ENCODE measurements around the gene CFLAR. TPM values are rescaled to one million over a fixed set of nuclear protein-coding genes. Genes with fewer than 3 reads are reported as not detected.
A peak's percentile ranks its signal among the peaks of the same experiment; 100 is the strongest.

The CFLAR gene
- total RNA-seq, 4 donors from 2014 or later: 158 to 284 (median 220) TPM

- 63 to 81% methylated on average over 1 of the region's 1 CpG for WGBS, 2 donors
Measured at GRCh38 chr2:201073071-201073470, 42.9 kb upstream of the CFLAR start.

GRCh38 chr2:201074996-201075395 lies 41.0 kb upstream of the CFLAR start:
- H3K36me3 ChIP-seq: peaks cover 0 to 13% (median 0%) of the 10 kb centered on the region in 3 donors
- peaks cover 5 to 50% (median 18%) of the 10 kb centered on the region in 4 donors for H3K4me1 ChIP-seq
- 82 to 84% methylated on average over 7 of the region's 7 CpGs for WGBS, 2 donors
- H3K9me3 ChIP-seq: no peaks in the 10 kb centered on the region
- no peak for DNase-seq (ENCODE audit: low spot score in 2 of 2)
- no peak overlapping the region for H3K27ac ChIP-seq
- no peak overlapping the region for H3K4me3 ChIP-seq
- H3K27me3 ChIP-seq: no peaks in the 10 kb centered on the region
- TF ChIP-seq POLR2A (IDR thresholded peaks at IDR 0.05): no peak
- TF ChIP-seq CTCF (IDR thresholded peaks at IDR 0.05): no peak
- no peak for TF ChIP-seq EP300 (IDR thresholded peaks at IDR 0.05)

More at GRCh38 chr2:201073071-201073470, 42.9 kb upstream of the CFLAR start:
- Histone ChIP-seq H3K4me3 (no peak overlapping the region), H3K9me3 (no peaks in the 10 kb centered on the region), H3K36me3 (no peaks in the 10 kb centered on the region), H3K27ac (no peak overlapping the region), H3K27me3 (no peaks in the 10 kb centered on the region), H3K4me1 (peaks cover 5 to 69% (median 27%) of the 10 kb centered on the region in 4 donors)
- TF ChIP-seq EP300 (IDR thresholded peaks at IDR 0.05): no peak
- no peak for TF ChIP-seq POLR2A (IDR thresholded peaks at IDR 0.05)
- TF ChIP-seq CTCF (IDR thresholded peaks at IDR 0.05): no peak
- no peak for DNase-seq (ENCODE audit: low spot score in 2 of 2)

- Histone ChIP-seq H3K4me1 (no peaks in the 10 kb centered on the region), H3K27ac (no peak overlapping the region), H3K27me3 (no peaks in the 10 kb centered on the region), H3K36me3 (peaks cover 2 to 95% (median 8%) of the 10 kb centered on the region in 3 donors), H3K9me3 (no peaks in the 10 kb centered on the region), H3K4me3 (no peak overlapping the region)
- DNase-seq (ENCODE audit: low spot score in 2 of 2): no peak
- 79 to 84% methylated on average over 2 of the region's 2 CpGs for WGBS, 2 donors
- no peak for TF ChIP-seq CTCF (IDR thresholded peaks at IDR 0.05)
- no peak for TF ChIP-seq POLR2A (IDR thresholded peaks at IDR 0.05)
- no peak for TF ChIP-seq EP300 (IDR thresholded peaks at IDR 0.05)
Measured at GRCh38 chr2:201084863-201085262, 31.1 kb upstream of the CFLAR start.

- 86 to 93% methylated on average over 4 of the region's 4 CpGs for WGBS, 2 donors
Measured at GRCh38 chr2:201090574-201090973, 25.4 kb upstream of the CFLAR start.

GRCh38 chr2:201093573-201093972 lies 22.4 kb upstream of the CFLAR start:
- WGBS, 2 donors: 97 to 98% methylated on average over 5 of the region's 5 CpGs

More at GRCh38 chr2:201090574-201090973, 25.4 kb upstream of the CFLAR start:
- Histone ChIP-seq H3K27me3 (no peaks in the 10 kb centered on the region), H3K4me3 (no peak overlapping the region), H3K4me1 (no peaks in the 10 kb centered on the region), H3K36me3 (peaks cover 0 to 57% (median 4%) of the 10 kb centered on the region in 3 donors), H3K27ac (no peak overlapping the region), H3K9me3 (no peaks in the 10 kb centered on the region)
- no peak for TF ChIP-seq EP300 (IDR thresholded peaks at IDR 0.05)
- no peak for TF ChIP-seq CTCF (IDR thresholded peaks at IDR 0.05)
- no peak for DNase-seq (ENCODE audit: low spot score in 2 of 2)

More at GRCh38 chr2:201093573-201093972, 22.4 kb upstream of the CFLAR start:
- Histone ChIP-seq H3K27ac (no peak overlapping the region), H3K4me3 (no peak overlapping the region), H3K9me3 (no peaks in the 10 kb centered on the region), H3K27me3 (no peaks in the 10 kb centered on the region), H3K36me3 (peaks cover 0 to 27% (median 0%) of the 10 kb centered on the region in 3 donors), H3K4me1 (no peaks in the 10 kb centered on the region)
- no peak for DNase-seq (ENCODE audit: low spot score in 2 of 2)
- TF ChIP-seq CTCF (IDR thresholded peaks at IDR 0.05) (no peak), EP300 (IDR thresholded peaks at IDR 0.05) (peak in 1 of 2 donors; percentile 44), POLR2A (IDR thresholded peaks at IDR 0.05) (no peak)

Measured in tibial nerve (tissue), 4 donors.